Dedifferentiated amniotic fluid mesenchymal stem cell (primary cell): ENCODE results near the gene CDYL2.

Experiments
- DNase-seq: peaks from one replicate; pipeline ENCODE4 v3.0.0-alpha.2; 2016; ENCODE audit errors: extremely low spot score

Gene CDYL2

GRCh38 chr16:80622007-80622406 lies 182.4 kb downstream of the CDYL2 start:
- DNase-seq, result no peak

GRCh38 chr16:80620736-80621605 lies 183.4 kb downstream of the CDYL2 start:
- no peak for DNase-seq

DNA sequence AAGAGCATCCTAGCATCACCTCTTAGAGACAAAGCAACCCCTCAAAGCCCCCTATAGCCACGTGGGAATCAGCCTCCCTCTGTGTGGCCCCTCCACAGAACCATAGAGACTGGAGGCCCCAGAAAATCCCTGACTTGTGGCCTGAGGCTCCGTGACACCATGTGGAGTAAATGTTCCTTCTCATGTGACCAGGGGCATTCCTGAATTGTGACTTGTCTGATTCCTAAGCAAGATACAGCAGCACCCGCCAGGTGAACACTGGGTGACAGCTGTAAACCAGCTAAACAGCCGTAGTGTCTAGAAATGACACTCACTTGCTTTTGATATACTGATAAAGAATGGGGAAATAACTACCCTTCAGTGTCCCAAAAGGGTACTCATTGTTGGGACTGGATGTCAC lies 184.6 kb downstream of the CDYL2 start:
- no peak for DNase-seq

- no peak for DNase-seq
Observed at GRCh38 chr16:80618862-80619648, 185.3 kb downstream of the CDYL2 start.

DNA sequence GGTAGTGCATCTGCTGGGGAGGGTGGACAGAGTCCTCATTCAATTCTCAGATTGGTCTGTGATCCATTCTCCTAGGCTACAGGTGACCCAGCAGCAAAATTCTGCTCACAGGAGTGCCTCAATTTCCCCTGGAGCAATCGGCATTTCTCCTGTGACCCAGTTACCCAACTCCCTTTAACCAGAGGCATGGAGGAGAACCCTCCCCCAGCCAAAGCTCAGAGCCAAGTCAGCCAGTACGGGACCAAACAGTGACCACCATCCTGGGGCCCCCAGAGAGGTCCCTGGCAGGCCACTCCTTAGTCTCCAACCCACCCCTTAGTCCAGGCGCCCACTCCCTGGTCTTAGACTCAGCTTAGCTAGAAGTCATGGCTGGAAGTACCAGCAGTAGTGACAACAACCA lies 188.0 kb downstream of the CDYL2 start:
- DNase-seq, result no peak

- DNase-seq, result no peak
Observed at GRCh38 chr16:80615735-80616134, 188.7 kb downstream of the CDYL2 start.

GRCh38 chr16:80614908-80615671 lies 189.3 kb downstream of the CDYL2 start:
- DNase-seq, result no peak

GRCh38 chr16:80612461-80613017 lies 191.9 kb downstream of the CDYL2 start:
- DNase-seq, result no peak

DNA sequence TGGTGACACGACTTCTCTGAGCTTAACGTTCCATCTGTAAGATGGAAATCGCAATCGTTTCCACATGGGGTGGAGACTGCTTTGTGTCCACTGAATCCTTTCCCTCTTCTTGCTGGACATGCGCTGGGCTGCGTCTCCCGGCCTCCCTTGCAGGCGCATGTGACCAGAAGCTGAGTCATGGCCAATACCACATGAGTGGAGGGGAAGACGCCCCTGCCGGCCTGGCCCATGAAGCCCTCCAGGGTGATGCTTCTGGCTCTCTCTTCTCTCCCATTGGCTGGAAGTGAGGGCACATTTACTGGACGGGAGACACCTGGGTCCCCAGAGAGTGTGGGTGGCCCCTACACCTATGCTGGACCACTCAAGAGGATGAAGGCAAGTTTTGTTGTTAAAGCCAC lies 192.5 kb downstream of the CDYL2 start:
- DNase-seq, result no peak

DNA sequence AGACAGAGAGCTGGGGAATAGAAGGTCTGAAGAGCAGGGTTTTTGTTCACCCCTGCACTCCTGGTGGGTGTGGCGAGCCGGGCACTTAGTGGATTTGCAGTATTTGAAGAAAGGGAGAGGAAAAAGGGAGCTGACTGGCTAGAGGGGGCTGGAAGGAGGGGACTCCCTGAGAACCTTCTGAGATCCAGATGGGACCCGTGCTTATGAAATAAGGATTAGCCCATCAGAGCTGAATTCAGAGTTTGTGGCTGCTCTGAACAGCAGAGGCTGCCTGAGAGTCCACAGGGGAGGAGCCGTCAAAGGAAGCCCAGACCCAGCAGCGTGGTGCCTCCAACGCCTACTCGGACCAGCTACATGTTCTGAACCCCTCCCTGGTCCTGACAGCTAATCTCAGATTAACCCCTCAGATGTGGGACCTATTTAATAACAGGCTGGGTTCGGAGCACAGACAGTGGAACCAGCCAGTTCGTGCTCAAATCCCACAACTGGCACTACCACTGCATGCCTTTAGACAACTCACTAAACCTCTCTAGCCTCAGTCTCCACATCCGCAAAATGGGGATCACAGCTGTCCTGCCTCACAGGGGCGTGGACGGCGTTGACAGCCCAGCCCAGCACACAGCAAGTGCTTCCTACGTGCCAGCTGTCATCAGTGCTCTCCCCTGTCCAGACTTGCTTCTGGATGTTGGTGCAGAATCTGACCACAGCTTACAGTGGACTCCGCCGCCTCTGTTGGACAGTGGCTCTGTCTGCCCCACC lies 193.0 kb downstream of the CDYL2 start:
- DNase-seq, result no peak

DNA sequence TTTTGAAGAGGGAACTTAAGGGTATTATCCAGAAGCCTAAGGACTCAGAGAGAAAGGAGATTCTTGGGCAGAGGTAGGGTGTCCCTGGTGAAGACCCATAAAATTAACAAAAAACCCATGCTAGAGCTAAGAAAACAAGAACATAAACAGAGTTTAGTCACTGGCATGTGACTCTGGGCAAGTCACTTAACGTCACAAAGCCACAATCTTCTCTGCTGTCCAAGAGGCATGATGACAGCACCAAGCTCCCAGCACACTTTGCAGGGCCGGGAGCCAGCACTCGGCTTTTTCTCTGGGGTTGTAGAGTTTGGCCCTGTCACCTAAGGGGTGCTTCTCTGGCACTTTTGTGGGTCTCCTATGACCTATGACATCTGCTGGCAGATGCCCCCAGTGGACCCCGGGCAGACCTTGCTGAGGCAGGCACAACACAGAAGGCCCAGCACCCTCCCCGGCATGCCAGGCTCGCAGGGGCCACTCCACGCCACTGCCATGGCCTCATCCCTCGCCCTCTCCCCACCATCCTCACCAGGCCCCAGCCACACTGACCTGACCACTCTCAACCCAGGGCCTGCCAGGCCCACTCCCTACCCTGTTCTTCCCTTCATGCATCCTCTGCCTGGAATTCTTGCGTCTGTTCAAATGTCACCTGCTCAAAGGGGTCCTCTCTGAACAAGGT lies 193.8 kb downstream of the CDYL2 start:
- DNase-seq, result no peak

GRCh38 chr16:80608946-80609345 lies 195.5 kb downstream of the CDYL2 start:
- no peak for DNase-seq

DNA sequence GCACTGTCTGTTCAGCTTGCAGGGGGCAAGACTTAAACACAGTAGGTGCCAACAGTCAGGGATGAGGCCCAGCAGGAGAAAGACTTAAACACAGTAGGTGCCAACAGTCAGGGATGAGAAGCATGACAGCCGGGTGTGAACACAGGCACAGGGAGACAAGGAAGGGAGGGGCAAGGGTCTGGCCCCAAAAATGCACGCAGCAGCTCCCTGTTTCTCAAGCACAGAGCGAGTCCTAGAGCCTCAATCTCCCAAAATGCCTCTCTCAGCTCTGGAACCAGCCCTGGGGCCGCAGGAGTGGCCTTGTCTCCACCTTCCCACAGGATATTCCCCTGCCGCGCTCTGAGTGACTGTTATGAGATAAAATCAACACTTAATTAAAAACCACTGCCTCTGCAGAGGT lies 197.2 kb downstream of the CDYL2 start:
- no peak for DNase-seq

DNA sequence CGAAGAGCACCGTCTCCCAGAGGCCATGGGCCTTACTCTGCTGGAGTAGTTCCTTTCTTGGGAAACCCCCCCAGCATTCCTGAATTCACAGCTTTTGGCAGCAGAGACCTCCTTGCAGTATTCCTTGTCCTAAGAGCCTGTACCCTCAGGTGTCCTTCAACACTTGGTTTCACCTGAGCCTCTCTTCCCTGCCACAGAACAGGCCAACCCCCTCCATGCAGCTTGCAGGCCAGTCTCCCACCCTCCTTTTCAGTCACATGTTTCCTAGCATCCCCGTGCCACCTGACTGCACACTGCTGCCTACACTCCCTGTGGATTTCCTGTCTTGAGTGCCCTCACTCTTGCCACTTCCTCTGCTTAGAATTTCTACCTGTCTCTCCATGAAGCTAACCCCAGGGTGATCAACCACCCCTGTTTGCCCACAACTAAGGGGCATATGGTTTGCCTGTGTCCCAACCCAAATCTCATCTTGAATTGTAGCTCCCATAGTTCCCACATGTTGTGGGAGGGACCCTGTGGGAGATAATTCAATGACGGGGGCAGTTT lies 198.1 kb downstream of the CDYL2 start:
- DNase-seq, result no peak

- no peak for DNase-seq
Observed at GRCh38 chr16:80604600-80605355, 199.6 kb downstream of the CDYL2 start.

DNA sequence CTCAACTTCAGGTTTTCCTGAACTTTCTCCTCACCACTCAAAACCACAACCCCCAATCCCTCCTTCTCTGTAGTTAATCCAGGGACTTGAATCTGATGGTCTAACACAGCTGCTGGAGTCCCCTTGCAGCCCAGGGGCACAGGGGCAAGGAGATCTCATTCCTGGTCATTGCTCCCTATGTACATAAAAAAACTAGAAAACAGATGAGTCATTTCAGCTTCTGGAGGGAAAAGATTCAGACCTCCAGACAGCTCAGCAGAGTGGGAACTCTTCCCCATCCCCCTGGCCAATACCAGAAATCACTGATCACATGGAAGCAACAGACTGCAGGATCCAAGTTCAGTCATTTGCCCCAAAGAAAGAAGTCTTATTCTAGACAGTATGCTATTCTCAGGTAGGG lies 201.5 kb downstream of the CDYL2 start:
- no peak for DNase-seq

- no peak for DNase-seq
Observed at GRCh38 chr16:80601182-80601581, 203.2 kb downstream of the CDYL2 start.

DNA sequence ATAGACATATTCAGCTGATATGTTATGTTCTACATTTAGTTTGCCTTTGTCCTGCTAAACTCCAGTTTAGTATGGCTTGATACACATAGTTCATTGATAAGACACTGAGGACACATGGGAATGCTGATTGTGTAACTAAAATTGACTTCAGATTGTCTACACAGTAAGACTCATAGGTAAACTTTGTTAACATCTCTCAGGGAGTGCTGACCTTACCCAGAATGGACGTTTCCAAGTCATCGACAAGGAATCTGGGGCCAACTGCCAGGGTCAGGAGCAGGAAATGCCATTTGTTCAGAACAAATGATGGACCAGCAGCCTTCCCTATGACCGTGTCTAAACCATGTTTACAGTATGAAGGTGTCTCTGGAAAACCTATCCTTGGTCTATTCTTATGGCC lies 204.9 kb downstream of the CDYL2 start:
- DNase-seq, result no peak

DNA sequence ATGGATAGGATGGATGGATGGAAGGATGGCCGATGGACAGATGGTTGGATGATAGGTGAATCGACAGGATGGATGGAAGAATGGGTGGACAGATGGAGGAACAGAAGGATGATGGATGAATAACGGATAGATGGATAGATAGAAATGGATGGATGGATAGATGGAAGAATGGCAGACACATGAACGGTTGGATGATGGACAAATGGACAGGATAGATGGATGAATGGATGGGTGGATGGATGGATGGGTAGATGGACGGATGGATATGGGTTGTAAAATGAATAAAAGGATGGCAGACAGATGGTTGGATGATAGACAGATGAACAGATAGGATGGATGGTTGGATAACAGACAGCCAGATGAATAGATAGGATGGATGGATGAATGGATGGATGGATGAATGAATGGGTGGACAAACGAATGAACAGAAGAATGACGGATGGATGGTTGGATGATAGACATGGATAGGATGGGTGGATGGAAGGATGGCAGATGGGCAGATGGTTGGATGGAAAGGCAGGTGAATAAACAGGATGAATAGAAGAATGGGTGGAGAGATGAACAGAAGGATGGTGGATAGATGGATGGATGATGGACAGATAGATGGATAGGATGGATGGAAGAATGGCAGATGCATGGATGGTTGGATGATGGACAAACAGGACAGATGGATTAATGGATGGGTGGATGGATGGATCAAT lies 207.7 kb downstream of the CDYL2 start:
- DNase-seq, result no peak
